MM.1S (cell line): Measurements from ENCODE around the gene LRRC28.

Source experiments
- DNase-seq: peaks from one replicate; pipeline ENCODE4 v3.0.0-alpha.2; 2015
- H2AFZ ChIP-seq: fragments of 300-600 bp; sonication (generic); 2 replicates; pipeline ENCODE4 v1.6.0; 2016; ENCODE audit warnings: antibody characterized with exemption, low read length
- H3F3A ChIP-seq: fragments of 300-600 bp; sonication (generic); 2 replicates; pipeline ENCODE4 v1.6.1; 2016; ENCODE audit warnings: mild to moderate bottlenecking, antibody characterized with exemption, low read length, moderate library complexity, mixed read lengths; ENCODE audit not compliant: insufficient read depth
- H3K27ac ChIP-seq: fragments of 300-600 bp; sonication (generic); 2 replicates; pipeline ENCODE4 v1.5.1; 2016; ENCODE audit warnings: mild to moderate bottlenecking, low read length
- H3K27me3 ChIP-seq: fragments of 300-600 bp; sonication (generic); replicated peaks from 2 replicates; pipeline ENCODE4 v1.6.0; 2016; ENCODE audit warnings: low read length; ENCODE audit not compliant: insufficient read depth
- H3K36me3 ChIP-seq: fragments of 300-600 bp; sonication (generic); replicated peaks from 2 replicates; pipeline ENCODE4 v1.6.1; 2016; ENCODE audit warnings: mild to moderate bottlenecking, low read length, mixed read lengths; ENCODE audit not compliant: insufficient read depth
- H3K4me1 ChIP-seq: fragments of 300-600 bp; sonication (generic); 2 replicates; pipeline ENCODE4 v1.6.1; 2016; ENCODE audit warnings: low read length, mixed read lengths
- H3K4me2 ChIP-seq: fragments of 300-600 bp; sonication (generic); 2 replicates; pipeline ENCODE4 v1.6.0; 2016; ENCODE audit warnings: low read depth, low read length
- H3K4me3 ChIP-seq: fragments of 300-600 bp; sonication (generic); 2 replicates; pipeline ENCODE4 v1.5.1; 2016; ENCODE audit warnings: low read length, mixed read lengths
- H3K79me2 ChIP-seq: fragments of 300-600 bp; sonication (generic); 2 replicates; pipeline ENCODE4 v1.6.1; 2016; ENCODE audit warnings: mixed run types, low read length, mixed read lengths
- H3K9ac ChIP-seq: fragments of 300-600 bp; sonication (generic); 2 replicates; pipeline ENCODE4 v1.6.1; 2016; ENCODE audit warnings: low read length, mixed read lengths
- H3K9me2 ChIP-seq: fragments of 300-600 bp; sonication (generic); replicated peaks from 2 replicates; pipeline ENCODE4 v1.6.1; 2016; ENCODE audit warnings: mild to moderate bottlenecking, low read length, mixed read lengths; ENCODE audit not compliant: insufficient read depth
- H3K9me3 ChIP-seq: fragments of 300-600 bp; sonication (generic); replicated peaks from 2 replicates; pipeline ENCODE4 v1.6.1; 2016; ENCODE audit warnings: mild to moderate bottlenecking, low read length, mixed read lengths; ENCODE audit not compliant: insufficient read depth
- H4K20me1 ChIP-seq: fragments of 300-600 bp; sonication (generic); 2 replicates; pipeline ENCODE4 v1.6.1; 2016; ENCODE audit warnings: mild to moderate bottlenecking, low read length, moderate library complexity, mixed read lengths; ENCODE audit not compliant: insufficient read depth
- EZH2 ChIP-seq: fragments of 300-600 bp; sonication (generic); optimal IDR thresholded peaks from 2 replicates; pipeline ENCODE3; 2017; ENCODE audit warnings: low read depth, mild to moderate bottlenecking, antibody characterized with exemption, low read length, mixed read lengths
- EZH2phosphoT487 ChIP-seq: fragments of 300-600 bp; sonication (generic); IDR thresholded peaks from 2 replicates; pipeline ENCODE4 v1.6.1; 2018; ENCODE audit warnings: antibody characterized with exemption, low read length
- TF ChIP-seq, protein P1 (sequence below): fragments of 300-600 bp; sonication (generic); IDR thresholded peaks from 2 replicates; pipeline ENCODE4 v1.5.1; 2016; ENCODE audit warnings: antibody characterized with exemption, low read length, mixed read lengths

LRRC28 gene

DNA sequence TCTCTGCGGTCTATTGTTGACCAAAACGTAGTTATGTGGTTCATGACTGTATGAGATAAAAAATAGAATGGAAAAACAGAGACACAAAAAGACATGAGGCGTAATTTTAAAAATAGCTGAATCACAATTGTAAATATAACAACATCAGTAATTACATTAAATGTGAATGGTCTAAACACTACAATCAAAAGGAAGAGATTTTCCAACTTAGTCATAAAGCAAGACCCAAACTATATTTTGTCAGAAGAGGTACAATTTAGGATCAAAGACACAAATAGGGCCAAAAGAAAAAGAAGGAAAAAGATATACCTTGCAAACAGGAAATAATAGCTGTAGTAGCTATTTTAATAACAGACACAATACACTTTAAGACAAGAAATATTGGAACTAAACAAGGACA, 61.5 kb downstream of the LRRC28 start:
- H3K9me3 ChIP-seq = no peaks in the 10 kb centered on the region
- H3K9ac ChIP-seq = no peak overlapping the region
- no peaks in the 10 kb centered on the region for H4K20me1 ChIP-seq
- H3K4me1 ChIP-seq = peaks cover 13% of the 10 kb centered on the region
- no peak overlapping the region for H3K27ac ChIP-seq
- no peak for TF ChIP-seq EZH2
- TF ChIP-seq EZH2phosphoT487 = no peak
- TF ChIP-seq, protein P1, sequence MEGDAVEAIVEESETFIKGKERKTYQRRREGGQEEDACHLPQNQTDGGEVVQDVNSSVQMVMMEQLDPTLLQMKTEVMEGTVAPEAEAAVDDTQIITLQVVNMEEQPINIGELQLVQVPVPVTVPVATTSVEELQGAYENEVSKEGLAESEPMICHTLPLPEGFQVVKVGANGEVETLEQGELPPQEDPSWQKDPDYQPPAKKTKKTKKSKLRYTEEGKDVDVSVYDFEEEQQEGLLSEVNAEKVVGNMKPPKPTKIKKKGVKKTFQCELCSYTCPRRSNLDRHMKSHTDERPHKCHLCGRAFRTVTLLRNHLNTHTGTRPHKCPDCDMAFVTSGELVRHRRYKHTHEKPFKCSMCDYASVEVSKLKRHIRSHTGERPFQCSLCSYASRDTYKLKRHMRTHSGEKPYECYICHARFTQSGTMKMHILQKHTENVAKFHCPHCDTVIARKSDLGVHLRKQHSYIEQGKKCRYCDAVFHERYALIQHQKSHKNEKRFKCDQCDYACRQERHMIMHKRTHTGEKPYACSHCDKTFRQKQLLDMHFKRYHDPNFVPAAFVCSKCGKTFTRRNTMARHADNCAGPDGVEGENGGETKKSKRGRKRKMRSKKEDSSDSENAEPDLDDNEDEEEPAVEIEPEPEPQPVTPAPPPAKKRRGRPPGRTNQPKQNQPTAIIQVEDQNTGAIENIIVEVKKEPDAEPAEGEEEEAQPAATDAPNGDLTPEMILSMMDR = no peak
- H3K9me2 ChIP-seq = no peaks in the 10 kb centered on the region
- no peaks in the 10 kb centered on the region for H3K79me2 ChIP-seq
- no peak overlapping the region for H3K4me2 ChIP-seq
- H3K4me3 ChIP-seq = no peak overlapping the region
- no peaks in the 10 kb centered on the region for H3K27me3 ChIP-seq
- H2AFZ ChIP-seq = no peak overlapping the region
- no peak for DNase-seq
- no peaks in the 10 kb centered on the region for H3F3A ChIP-seq
- H3K36me3 ChIP-seq = no peaks in the 10 kb centered on the region

DNA sequence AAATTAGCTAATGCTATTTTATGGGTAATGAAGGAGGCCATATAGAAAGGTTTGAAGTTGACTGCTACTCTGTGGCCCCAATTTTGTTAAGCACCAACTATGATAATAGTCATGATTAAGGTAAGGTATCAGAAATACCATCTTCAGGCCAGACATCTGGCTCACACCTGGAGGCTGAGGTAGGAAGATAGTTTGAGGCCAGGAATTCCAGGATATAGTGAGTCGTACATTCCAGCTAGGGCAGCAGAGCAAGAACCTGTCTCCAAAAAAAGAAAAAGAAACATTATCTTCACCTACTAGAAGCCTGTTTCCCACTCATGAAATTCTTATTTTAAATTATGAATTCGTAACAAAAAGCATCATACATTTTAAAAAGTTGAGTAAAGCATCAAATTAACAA, 64.4 kb downstream of the LRRC28 start:
- no peak for DNase-seq
- no peak overlapping the region for H2AFZ ChIP-seq
- TF ChIP-seq EZH2phosphoT487 = no peak
- TF ChIP-seq, protein P1 = no peak
- TF ChIP-seq EZH2 = no peak
- no peaks in the 10 kb centered on the region for H4K20me1 ChIP-seq
- H3K79me2 ChIP-seq = no peaks in the 10 kb centered on the region
- H3K4me3 ChIP-seq = no peak overlapping the region
- no peak overlapping the region for H3K4me2 ChIP-seq
- H3K27ac ChIP-seq = no peak overlapping the region
- no peaks in the 10 kb centered on the region for H3K9me3 ChIP-seq
- peaks cover 13% of the 10 kb centered on the region for H3K4me1 ChIP-seq
- H3K9ac ChIP-seq = no peak overlapping the region
- no peaks in the 10 kb centered on the region for H3K9me2 ChIP-seq
- no peaks in the 10 kb centered on the region for H3F3A ChIP-seq
- no peaks in the 10 kb centered on the region for H3K27me3 ChIP-seq
- H3K36me3 ChIP-seq = no peaks in the 10 kb centered on the region

DNA sequence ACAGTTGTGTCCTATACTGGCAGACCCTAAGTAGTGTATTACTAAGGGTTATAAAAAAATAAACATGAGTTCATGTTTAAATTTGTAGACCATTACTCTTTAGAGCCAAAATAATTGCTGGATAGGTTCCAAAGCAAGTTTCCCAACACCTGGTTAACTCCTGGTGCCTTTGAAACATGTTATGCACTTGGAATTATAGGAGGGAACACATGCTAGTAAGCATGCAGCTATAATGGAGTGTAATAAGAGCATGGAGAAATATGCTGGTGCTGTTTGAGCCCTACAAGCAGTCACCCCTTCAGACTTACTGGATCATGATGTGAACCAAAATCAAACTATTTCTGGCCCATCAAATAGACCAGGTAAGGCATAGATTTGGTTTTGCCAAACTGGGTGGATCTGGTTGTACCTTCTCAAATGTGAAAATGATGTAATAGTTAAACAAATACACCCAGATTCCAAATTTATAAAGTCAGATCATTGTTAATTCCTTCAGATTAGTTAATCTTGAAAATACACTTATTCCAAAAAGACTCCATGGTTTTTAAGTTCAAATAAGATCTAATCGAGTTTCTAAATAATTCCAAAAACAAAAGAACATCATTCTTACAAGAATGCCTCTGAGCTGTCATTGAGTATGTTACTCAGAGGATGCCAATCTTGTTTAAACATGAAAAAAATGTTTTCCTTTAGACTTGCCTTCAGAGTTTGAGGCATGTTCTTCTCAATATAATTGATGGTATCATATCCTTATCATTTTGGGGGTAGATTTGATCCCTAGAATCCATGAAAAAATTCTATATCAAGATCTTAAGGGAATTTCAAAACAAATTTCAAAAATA, 69.3 kb downstream of the LRRC28 start:
- no peaks in the 10 kb centered on the region for H3K9me2 ChIP-seq
- peaks cover 27% of the 10 kb centered on the region for H3K4me1 ChIP-seq

More for the DNA sequence above, 69.3 kb downstream of the LRRC28 start:
- Histone ChIP-seq H3K27ac (no peak overlapping the region), H3K36me3 (no peaks in the 10 kb centered on the region), H3K4me2 (no peak overlapping the region), H3K9me3 (no peaks in the 10 kb centered on the region), H3F3A (peaks cover 13% of the 10 kb centered on the region), H2AFZ (no peak overlapping the region), H3K79me2 (no peaks in the 10 kb centered on the region), H3K9ac (no peak overlapping the region), H3K27me3 (no peaks in the 10 kb centered on the region), H4K20me1 (no peaks in the 10 kb centered on the region), H3K4me3 (no peak overlapping the region)
- no peak for DNase-seq
- no peak for TF ChIP-seq EZH2
- no peak for TF ChIP-seq EZH2phosphoT487
- TF ChIP-seq, protein P1 = no peak
